ENCODE results near the gene PAAF1.

The PAAF1 gene

DNA sequence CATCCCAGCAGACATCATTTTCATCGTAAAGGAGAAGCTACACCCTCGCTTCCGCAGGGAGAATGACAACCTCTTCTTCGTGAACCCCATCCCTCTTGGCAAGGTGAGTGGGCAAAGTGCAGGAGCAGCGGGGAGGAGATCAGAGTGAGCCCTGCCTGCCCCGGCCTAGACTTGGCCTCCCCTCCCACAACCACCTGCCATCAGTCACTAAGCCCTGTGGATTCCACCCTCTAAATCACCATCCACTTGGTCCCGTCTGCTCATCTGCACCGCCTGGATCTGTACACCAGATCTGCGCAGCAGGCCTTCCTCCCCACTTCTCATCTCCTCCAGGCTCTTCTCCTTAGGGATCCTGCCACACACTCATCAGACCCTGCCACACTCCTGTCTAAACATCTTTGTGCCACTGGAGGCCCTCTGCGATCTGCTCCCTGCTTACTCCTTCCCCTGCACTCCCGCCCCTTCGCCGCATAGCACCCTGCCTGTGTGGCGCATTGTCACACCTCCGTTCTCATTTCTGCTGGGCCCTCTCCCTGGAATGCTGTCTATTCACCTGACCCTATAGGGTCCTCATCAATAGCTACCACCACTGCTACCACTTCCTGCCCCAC is 91.7 kb downstream of the PAAF1 start:
- TF ChIP-seq, protein P1, sequence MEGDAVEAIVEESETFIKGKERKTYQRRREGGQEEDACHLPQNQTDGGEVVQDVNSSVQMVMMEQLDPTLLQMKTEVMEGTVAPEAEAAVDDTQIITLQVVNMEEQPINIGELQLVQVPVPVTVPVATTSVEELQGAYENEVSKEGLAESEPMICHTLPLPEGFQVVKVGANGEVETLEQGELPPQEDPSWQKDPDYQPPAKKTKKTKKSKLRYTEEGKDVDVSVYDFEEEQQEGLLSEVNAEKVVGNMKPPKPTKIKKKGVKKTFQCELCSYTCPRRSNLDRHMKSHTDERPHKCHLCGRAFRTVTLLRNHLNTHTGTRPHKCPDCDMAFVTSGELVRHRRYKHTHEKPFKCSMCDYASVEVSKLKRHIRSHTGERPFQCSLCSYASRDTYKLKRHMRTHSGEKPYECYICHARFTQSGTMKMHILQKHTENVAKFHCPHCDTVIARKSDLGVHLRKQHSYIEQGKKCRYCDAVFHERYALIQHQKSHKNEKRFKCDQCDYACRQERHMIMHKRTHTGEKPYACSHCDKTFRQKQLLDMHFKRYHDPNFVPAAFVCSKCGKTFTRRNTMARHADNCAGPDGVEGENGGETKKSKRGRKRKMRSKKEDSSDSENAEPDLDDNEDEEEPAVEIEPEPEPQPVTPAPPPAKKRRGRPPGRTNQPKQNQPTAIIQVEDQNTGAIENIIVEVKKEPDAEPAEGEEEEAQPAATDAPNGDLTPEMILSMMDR (conservative IDR thresholded peaks at IDR 0.05; ENCODE audit: control insufficient read depth, insufficient read depth, low read depth, low read length): no peak
- no peak for DNase-seq (ENCODE audit: low read depth)
- H3K4me3 ChIP-seq (ENCODE audit: control insufficient read depth, low read depth, low read length): no peak overlapping the region

- no peak overlapping the region for H3K4me3 ChIP-seq (ENCODE audit: control insufficient read depth, low read depth, low read length)
- DNase-seq (ENCODE audit: low read depth): no peak
- TF ChIP-seq, protein P1 (conservative IDR thresholded peaks at IDR 0.05; ENCODE audit: control insufficient read depth, insufficient read depth, low read depth, low read length): no peak
Measured at GRCh38 chr11:73969091-73969490, 92.3 kb downstream of the PAAF1 start.

DNA sequence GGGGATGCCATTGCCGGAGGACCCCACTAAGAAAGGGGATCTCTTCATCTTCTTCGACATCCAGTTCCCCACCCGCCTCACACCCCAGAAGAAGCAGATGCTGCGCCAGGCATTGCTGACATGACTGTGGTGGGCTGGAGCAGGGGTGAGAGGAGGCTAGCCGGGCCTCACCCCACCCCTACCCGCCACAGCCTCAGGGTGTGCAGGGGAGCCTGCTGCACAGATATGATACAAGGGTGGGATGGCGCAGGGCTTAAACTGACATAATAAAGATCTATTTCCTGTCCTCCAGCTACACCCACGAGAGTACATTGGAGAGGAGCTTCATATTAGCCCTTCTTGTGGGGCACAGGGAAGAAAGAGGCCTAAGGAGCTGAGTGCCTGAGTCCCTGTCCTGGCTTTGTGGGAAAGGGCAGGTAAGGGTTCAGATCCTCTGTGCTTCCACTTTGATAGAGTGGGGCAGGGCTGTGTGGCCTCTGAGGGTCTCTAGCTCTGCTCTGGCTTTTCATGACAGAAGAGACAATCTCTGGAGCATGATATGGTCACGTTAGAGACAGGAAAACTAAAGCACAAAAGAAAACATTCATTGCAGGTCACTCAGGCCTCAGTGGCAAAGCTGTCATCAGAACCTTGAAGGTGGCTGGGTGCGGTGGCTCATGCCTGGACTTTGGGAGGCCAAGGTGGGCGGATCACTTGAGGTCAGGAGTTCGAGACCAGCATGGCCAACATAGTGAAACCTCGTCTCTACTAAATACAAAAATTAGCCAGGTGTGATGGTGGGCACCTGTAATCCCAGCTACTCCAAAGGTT is 93.4 kb downstream of the PAAF1 start:
- TF ChIP-seq, protein P1 (conservative IDR thresholded peaks at IDR 0.05; ENCODE audit: control insufficient read depth, insufficient read depth, low read depth, low read length): no peak
- DNase-seq (ENCODE audit: low read depth): no peak
- H3K4me3 ChIP-seq (ENCODE audit: control insufficient read depth, low read depth, low read length): no peak overlapping the region

GRCh38 chr11:73971175-73971719 is 94.4 kb downstream of the PAAF1 start:
- DNase-seq (ENCODE audit: low read depth): no peak
- TF ChIP-seq, protein P1 (conservative IDR thresholded peaks at IDR 0.05; ENCODE audit: control insufficient read depth, insufficient read depth, low read depth, low read length): no peak
- H3K4me3 ChIP-seq (ENCODE audit: control insufficient read depth, low read depth, low read length): no peak overlapping the region

- DNase-seq (ENCODE audit: low read depth): no peak
- TF ChIP-seq, protein P1 (conservative IDR thresholded peaks at IDR 0.05; ENCODE audit: control insufficient read depth, insufficient read depth, low read depth, low read length): no peak
- no peak overlapping the region for H3K4me3 ChIP-seq (ENCODE audit: control insufficient read depth, low read depth, low read length)
Measured at GRCh38 chr11:73972187-73972586, 95.4 kb downstream of the PAAF1 start.

- no peak for DNase-seq (ENCODE audit: low read depth)
- TF ChIP-seq, protein P1 (conservative IDR thresholded peaks at IDR 0.05; ENCODE audit: control insufficient read depth, insufficient read depth, low read depth, low read length): no peak
Measured at GRCh38 chr11:73972620-73973449, 96.0 kb downstream of the PAAF1 start.

More at GRCh38 chr11:73972620-73973449, 96.0 kb downstream of the PAAF1 start:
- no peak overlapping the region for H3K4me3 ChIP-seq (ENCODE audit: control insufficient read depth, low read depth, low read length)

Data from fibroblast of mammary gland (primary cell).